HepG2 (cell line): ENCODE results near the gene SEMA3E. TPM values are rescaled to one million over a fixed set of nuclear protein-coding genes. Genes with fewer than 3 reads are reported as not detected.

Source experiments
- ATAC-seq: fragments of 200-7000 bp; cut with Tn5 transposase; 3 replicates; pipeline ENCODE4 v1.9.1; 2020; ENCODE audit warnings: mild to moderate bottlenecking, moderate library complexity
- BruUV-seq: library from RNA; stranded (reverse); fragments of 400-500 nt; replicated peaks from 2 replicates; lab custom pipeline; 2021; lab: Mats Ljungman, UMichigan
- CTCF ChIA-PET: fragments of 300-600 bp; formaldehyde crosslinking; extraction: SDS; loops from one replicate; lab custom pipeline; 2021; ENCODE audit warnings: low total read pairs, inconsistent platforms, low intra/inter-chr PET ratio; lab: Yijun Ruan, JAX
- POLR2A ChIA-PET: fragments of 350-600 bp; sonication (Branson Sonifier 250); formaldehyde crosslinking; loops from one replicate; lab custom pipeline; 2020; ENCODE audit warnings: antibody characterized with exemption, inconsistent platforms; lab: Yijun Ruan, JAX
- DNase-seq: peaks from one replicate; pipeline ENCODE4 v3.0.0-alpha.2; 2015; ENCODE audit warnings: low spot score
- FAIRE-seq: peaks from 3 replicates; lab custom pipeline; 2011; peaks lifted over from hg19 to GRCh38; lab: Jason Lieb, UNC
- H2AFZ ChIP-seq: one replicate; pipeline ENCODE4 v1.6.1; 2011; ENCODE audit warnings: low read length, inconsistent platforms
- H3K27ac ChIP-seq: fragments of 300-600 bp; 3 replicates; pipeline ENCODE4 v1.8.0; 2011; ENCODE audit warnings: mixed run types, mild to moderate bottlenecking, mixed read lengths, low read length, inconsistent platforms; ENCODE audit not compliant: insufficient read depth; ENCODE audit errors: extremely low read length
- H3K27me3 ChIP-seq, 2 experiments: fragments of 200-600 bp in 1 of 2; 2 replicates in 1 of 2; 3 replicates in 1 of 2; pipeline versions ENCODE4 v1.6.0 to v1.8.0; 2011; ENCODE audit warnings: low read length in 2 of 2, mild to moderate bottlenecking in 2 of 2, moderate library complexity in 2 of 2, inconsistent platforms in 1 of 2; ENCODE audit not compliant: insufficient read depth in 2 of 2, control insufficient read depth in 1 of 2
- H3K36me3 ChIP-seq, 2 experiments: fragments of 200-600 bp in 1 of 2; replicated peaks in 1 of 2; 2 replicates in 1 of 2; 3 replicates in 1 of 2; pipeline versions ENCODE4 v1.5.1 to v1.8.0; 2011; ENCODE audit warnings: low read length in 2 of 2, inconsistent platforms in 1 of 2; ENCODE audit not compliant: insufficient read depth in 2 of 2, control insufficient read depth in 1 of 2
- H3K4me1 ChIP-seq: 2 replicates; pipeline ENCODE4 v1.5.1; 2012; ENCODE audit warnings: low read length, inconsistent platforms; ENCODE audit not compliant: insufficient read depth
- H3K4me2 ChIP-seq: 2 replicates; pipeline ENCODE4 v1.6.0; 2011; ENCODE audit warnings: low read depth, low read length, inconsistent platforms
- H3K4me3 ChIP-seq, 3 experiments: fragments of 200-600 bp in 1 of 3; sonication (generic), shearing (Covaris generic) in 1 of 3; replicated peaks in 1 of 3; 2 replicates each; pipeline ENCODE4 v1.5.1; 2011 to 2016; ENCODE audit warnings: low read length in 3 of 3, inconsistent platforms in 2 of 3, low read depth in 2 of 3, mild to moderate bottlenecking in 2 of 3, control low read depth in 1 of 3, mixed read lengths in 1 of 3; ENCODE audit not compliant: insufficient read depth in 1 of 3
- H3K79me2 ChIP-seq: one replicate; pipeline ENCODE4 v1.6.1; 2011; ENCODE audit warnings: low read length, inconsistent platforms; ENCODE audit not compliant: insufficient read depth
- H3K9ac ChIP-seq: 2 replicates; pipeline ENCODE4 v1.6.0; 2011; ENCODE audit warnings: mild to moderate bottlenecking, low read depth, low read length, inconsistent platforms; ENCODE audit not compliant: insufficient read depth
- H3K9me3 ChIP-seq: 2 replicates; pipeline ENCODE4 v1.5.1; 2012; ENCODE audit warnings: mild to moderate bottlenecking, low read length
- H4K20me1 ChIP-seq: 2 replicates; pipeline ENCODE4 v1.6.0; 2011; ENCODE audit warnings: inconsistent platforms, mild to moderate bottlenecking, low read length, moderate library complexity; ENCODE audit not compliant: insufficient read depth
- CTCF ChIP-seq: sonication (generic); formaldehyde crosslinking; IDR thresholded peaks from 2 replicates; pipeline ENCODE4 v1.5.0; 2020; ENCODE audit warnings: mild to moderate bottlenecking, missing genetic modification reagents, moderate library complexity
- NFE2L1 ChIP-seq: sonication (generic); formaldehyde crosslinking; IDR thresholded peaks from 2 replicates; pipeline ENCODE4 v1.4.0; 2020; ENCODE audit warnings: missing genetic modification reagents, mild to moderate bottlenecking, borderline replicate concordance
- ZBTB25 ChIP-seq: IDR thresholded peaks from 2 replicates; pipeline ENCODE4 v1.6.1; 2018; ENCODE audit warnings: missing genetic modification reagents
- WGBS: methylation state at CpG from one replicate; pipeline ENCODE4 v1.1.6; 2017; ENCODE audit warnings: low lambda C conversion rate; 5-methylcytosine and 5-hydroxymethylcytosine counted together
- in situ Hi-C: cut with HindIII; loops from 2 replicates; pipeline ENCODE4 v1.10.0; 2017; ENCODE audit warnings: low pct_unique_long_range_greater_than_20kb; ENCODE audit not compliant: extremely low pct_ligation_motif_present
- intact Hi-C: fragments of 100-400 bp; cut with micrococcal nuclease; formaldehyde crosslinking; loops from one replicate; pipeline ENCODE4 v1.10.0; 2022; ENCODE audit not compliant: unreplicated experiment
- polyA plus RNA-seq, 8 experiments: library from polyadenylated mRNA; depleted of rRNA in 3 of 8; stranded (reverse) in 7 of 8; unstranded in 1 of 8; fragments of >200 nt; fragmentation: Illumina TruSeq in 4 of 8; extraction: Trizol in 4 of 8; gene quantifications; 2 replicates each; pipeline versions ENCODE4 v1.2.1 to v1.2.3, GENCODE V29; 2011 to 2016; ENCODE audit warnings: low read depth in 4 of 8, missing spikeins in 1 of 8, mixed read lengths in 1 of 8; ENCODE audit not compliant: insufficient read depth in 1 of 8
- total RNA-seq, 5 experiments: library from RNA; depleted of rRNA; stranded (reverse); fragments of >200 nt; fragmentation: Illumina TruSeq; extraction: Trizol; gene quantifications; 2 replicates each; pipeline ENCODE4 v1.2.3, GENCODE V29; 2016; ENCODE audit warnings: low read depth in 1 of 5
- TF ChIP-seq, protein P1 (sequence below): sonication (generic); formaldehyde crosslinking; IDR thresholded peaks from 2 replicates; pipeline ENCODE4 v1.4.0; 2020; ENCODE audit warnings: missing genetic modification reagents

SEMA3E gene
- total and polyA plus RNA-seq, 2 of the 13 experiments (the other 11 are each of a cell fraction or from before 2014, with no cell fraction given), result not detected

- WGBS, result 2% methylated on average over 4 of the region's 4 CpGs
- ATAC-seq (no peak), FAIRE-seq (no peak), DNase-seq (no peak)
- Histone ChIP-seq H4K20me1 (no peaks in the 10 kb centered on the region), H3K4me3 (no peak overlapping the region), H3K27ac (no peak overlapping the region), H3K36me3 (no peaks in the 10 kb centered on the region), H3K79me2 (no peaks in the 10 kb centered on the region), H3K4me1 (no peaks in the 10 kb centered on the region), H3K9ac (no peak overlapping the region), H3K27me3 (no peaks in the 10 kb centered on the region), H3K9me3 (no peaks in the 10 kb centered on the region), H2AFZ (no peak overlapping the region), H3K4me2 (no peak overlapping the region)
- no peak for TF ChIP-seq NFE2L1
- BruUV-seq, result no TSS peak
- CTCF ChIA-PET, result no interaction called here
- in situ Hi-C loops (no loop called here), intact Hi-C loops (no loop called here)
- POLR2A ChIA-PET, result no interaction called here
Measured at GRCh38 chr7:83476511-83477050, 172.4 kb downstream of the SEMA3E start.

DNA sequence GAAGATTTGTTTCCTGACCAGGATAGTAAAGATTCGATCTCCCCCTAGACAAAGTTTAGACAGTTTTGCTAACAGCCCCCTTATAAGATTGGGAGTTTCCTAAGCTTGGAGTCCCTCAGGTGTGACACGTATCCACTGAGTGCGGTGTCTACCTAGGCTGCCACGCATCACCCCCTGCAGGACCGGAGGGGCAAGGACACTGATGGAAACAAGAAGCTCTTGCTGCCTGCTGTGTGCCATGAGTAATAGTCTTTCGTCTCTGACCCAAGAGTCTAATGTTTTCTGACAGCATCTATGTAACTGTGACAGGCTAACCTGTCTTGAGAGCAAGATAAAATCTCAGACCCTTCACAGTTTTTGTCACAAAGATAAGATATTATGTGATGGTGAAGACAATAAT, 173.5 kb downstream of the SEMA3E start:
- Histone ChIP-seq H3K36me3 (no peaks in the 10 kb centered on the region), H3K4me2 (no peak overlapping the region), H3K27ac (no peak overlapping the region), H3K4me1 (no peaks in the 10 kb centered on the region), H3K79me2 (no peaks in the 10 kb centered on the region), H3K27me3 (no peaks in the 10 kb centered on the region), H3K4me3 (no peak overlapping the region), H4K20me1 (no peaks in the 10 kb centered on the region), H3K9me3 (no peaks in the 10 kb centered on the region), H2AFZ (no peak overlapping the region), H3K9ac (no peak overlapping the region)
- in situ Hi-C loops (no loop called here), intact Hi-C loops (loop anchor here (2.0 kb wide), 1 partner anchor 65 kb away; no protein-coding TSS in a partner anchor)
- ChIA-PET CTCF (no interaction called here), POLR2A (no interaction called here)
- BruUV-seq, result no TSS peak
- peak; percentile 90 for ATAC-seq
- WGBS, result 0% methylated on average over 6 of the region's 6 CpGs
- peak; percentile 1 for DNase-seq
- TF ChIP-seq CTCF (CRISPR knock-in tag) (peak; percentile 27), ZBTB25 (CRISPR knock-in tag) (no peak)
- TF ChIP-seq, protein P1, sequence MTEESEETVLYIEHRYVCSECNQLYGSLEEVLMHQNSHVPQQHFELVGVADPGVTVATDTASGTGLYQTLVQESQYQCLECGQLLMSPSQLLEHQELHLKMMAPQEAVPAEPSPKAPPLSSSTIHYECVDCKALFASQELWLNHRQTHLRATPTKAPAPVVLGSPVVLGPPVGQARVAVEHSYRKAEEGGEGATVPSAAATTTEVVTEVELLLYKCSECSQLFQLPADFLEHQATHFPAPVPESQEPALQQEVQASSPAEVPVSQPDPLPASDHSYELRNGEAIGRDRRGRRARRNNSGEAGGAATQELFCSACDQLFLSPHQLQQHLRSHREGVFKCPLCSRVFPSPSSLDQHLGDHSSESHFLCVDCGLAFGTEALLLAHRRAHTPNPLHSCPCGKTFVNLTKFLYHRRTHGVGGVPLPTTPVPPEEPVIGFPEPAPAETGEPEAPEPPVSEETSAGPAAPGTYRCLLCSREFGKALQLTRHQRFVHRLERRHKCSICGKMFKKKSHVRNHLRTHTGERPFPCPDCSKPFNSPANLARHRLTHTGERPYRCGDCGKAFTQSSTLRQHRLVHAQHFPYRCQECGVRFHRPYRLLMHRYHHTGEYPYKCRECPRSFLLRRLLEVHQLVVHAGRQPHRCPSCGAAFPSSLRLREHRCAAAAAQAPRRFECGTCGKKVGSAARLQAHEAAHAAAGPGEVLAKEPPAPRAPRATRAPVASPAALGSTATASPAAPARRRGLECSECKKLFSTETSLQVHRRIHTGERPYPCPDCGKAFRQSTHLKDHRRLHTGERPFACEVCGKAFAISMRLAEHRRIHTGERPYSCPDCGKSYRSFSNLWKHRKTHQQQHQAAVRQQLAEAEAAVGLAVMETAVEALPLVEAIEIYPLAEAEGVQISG (CRISPR knock-in tag), result peak; percentile 86
- FAIRE-seq, result no peak
